Mesendoderm (in vitro differentiated cells): ENCODE measurements around the gene ATF6B. TPM values are rescaled to one million over a fixed set of nuclear protein-coding genes. Genes with fewer than 3 reads are reported as not detected.
"Not testable (repeated sequence)": the region's sequence is repeated elsewhere in the genome, so short reads cannot be mapped to it uniquely, and the experiment has no call there.

Source experiments
- DNase-seq: peaks from one replicate; pipeline ENCODE4 v3.0.0; 2013
- H2AK5ac ChIP-seq: 2 replicates; pipeline ENCODE4 v1.6.1; 2013; ENCODE audit warnings: low read length, inconsistent platforms
- H2BK120ac ChIP-seq: 2 replicates; pipeline ENCODE4 v1.6.1; 2013; ENCODE audit warnings: low read depth, mild to moderate bottlenecking, low read length, moderate library complexity, mixed read lengths
- H2BK15ac ChIP-seq: replicated peaks from 2 replicates; pipeline ENCODE4 v1.6.1; 2013; ENCODE audit warnings: low read depth, mild to moderate bottlenecking, moderate library complexity
- H2BK5ac ChIP-seq: 2 replicates; pipeline ENCODE4 v1.6.1; 2013; ENCODE audit warnings: low read length, inconsistent platforms
- H3K18ac ChIP-seq: 2 replicates; pipeline ENCODE4 v1.6.1; 2013; ENCODE audit warnings: mild to moderate bottlenecking, low read length, mixed read lengths
- H3K23ac ChIP-seq: one replicate; pipeline ENCODE4 v1.6.1; 2013; ENCODE audit warnings: low read length
- H3K27ac ChIP-seq: 2 replicates; pipeline ENCODE4 v1.5.1; 2013; ENCODE audit warnings: low read depth, mild to moderate bottlenecking, inconsistent platforms, low read length, moderate library complexity
- H3K27me3 ChIP-seq: 2 replicates; pipeline ENCODE4 v1.6.1; 2013; ENCODE audit warnings: low read length, control low read depth, mild to moderate bottlenecking, inconsistent platforms; ENCODE audit not compliant: insufficient read depth, poor library complexity
- H3K36me3 ChIP-seq: 2 replicates; pipeline ENCODE4 v1.6.1; 2013; ENCODE audit warnings: low read length, inconsistent platforms; ENCODE audit not compliant: control insufficient read depth, insufficient read depth
- H3K4ac ChIP-seq: one replicate; pipeline ENCODE4 v1.6.1; 2013; ENCODE audit warnings: low read depth, mild to moderate bottlenecking, low read length, moderate library complexity
- H3K4me1 ChIP-seq: 2 replicates; pipeline ENCODE4 v1.6.1; 2013; ENCODE audit warnings: low read depth, low read length, inconsistent platforms; ENCODE audit not compliant: control insufficient read depth
- H3K4me2 ChIP-seq: 2 replicates; pipeline ENCODE4 v1.6.1; 2013; ENCODE audit warnings: low read length
- H3K4me3 ChIP-seq: 2 replicates; pipeline ENCODE4 v1.5.1; 2013; ENCODE audit warnings: mild to moderate bottlenecking, low read length
- H3K56ac ChIP-seq: one replicate; pipeline ENCODE4 v1.6.1; 2013; ENCODE audit warnings: low read length
- H3K79me1 ChIP-seq: 2 replicates; pipeline ENCODE4 v1.6.1; 2013; ENCODE audit warnings: low read length, inconsistent platforms
- H3K79me2 ChIP-seq: 2 replicates; pipeline ENCODE4 v1.6.1; 2013; ENCODE audit warnings: mild to moderate bottlenecking, low read length; ENCODE audit not compliant: control insufficient read depth, insufficient read depth
- H3K9ac ChIP-seq: 2 replicates; pipeline ENCODE4 v1.6.1; 2013; ENCODE audit warnings: low read length, inconsistent platforms
- H4K5ac ChIP-seq: one replicate; pipeline ENCODE4 v1.6.1; 2013; ENCODE audit warnings: low read length
- H4K8ac ChIP-seq: one replicate; pipeline ENCODE4 v1.6.1; 2013; ENCODE audit warnings: low read depth, mild to moderate bottlenecking, control low read depth, low read length, moderate library complexity
- WGBS: extraction: QIAGEN DNeasy Blood & Tissue Kit; methylation state at CpG from one replicate; pipeline ENCODE4 v1.1.7; 2013; ENCODE audit warnings: low lambda C conversion rate, missing lambda C conversion rate; ENCODE audit not compliant: insufficient coverage; ENCODE audit errors: extremely low coverage; 5-methylcytosine and 5-hydroxymethylcytosine counted together
- small RNA-seq: library from polyadenylated mRNA; stranded (forward); fragments of <200 nt; extraction: miRNeasy Mini kit (QIAGEN cat#:217004); gene quantifications from one replicate; pipeline ENCODE3, GENCODE V24; 2013; ENCODE audit not compliant: insufficient read depth

Gene ATF6B

GRCh38 chr6:32069460-32069859, 58.6 kb downstream of the ATF6B start:
- Histone ChIP-seq H3K56ac (no peak overlapping the region), H2BK15ac (no peak overlapping the region), H2BK120ac (no peak overlapping the region), H3K23ac (no peak overlapping the region), H3K4me3 (no peak overlapping the region), H3K79me2 (no peaks in the 10 kb centered on the region), H3K4me1 (no peaks in the 10 kb centered on the region), H3K4me2 (no peak overlapping the region), H3K36me3 (no peaks in the 10 kb centered on the region), H3K9ac (no peak overlapping the region), H3K27me3 (no peaks in the 10 kb centered on the region), H4K5ac (no peak overlapping the region), H2BK5ac (no peak overlapping the region), H2AK5ac (no peak overlapping the region), H4K8ac (no peak overlapping the region), H3K27ac (no peak overlapping the region), H3K18ac (no peak overlapping the region), H3K79me1 (no peaks in the 10 kb centered on the region), H3K4ac (no peak overlapping the region)
- WGBS, result no CpG with 5 or more reads among the region's 17 CpGs
- DNase-seq, result no peak

- WGBS, result no CpG with 5 or more reads among the region's 14 CpGs
- Histone ChIP-seq H4K8ac (no peak overlapping the region), H3K56ac (no peak overlapping the region), H3K27me3 (no peaks in the 10 kb centered on the region), H3K27ac (no peak overlapping the region), H3K4me2 (no peak overlapping the region), H3K23ac (no peak overlapping the region), H2BK5ac (no peak overlapping the region), H3K79me1 (no peaks in the 10 kb centered on the region), H4K5ac (no peak overlapping the region), H3K36me3 (no peaks in the 10 kb centered on the region), H2AK5ac (no peak overlapping the region), H2BK120ac (no peak overlapping the region), H2BK15ac (no peak overlapping the region), H3K18ac (no peak overlapping the region), H3K4me1 (no peaks in the 10 kb centered on the region), H3K79me2 (no peaks in the 10 kb centered on the region), H3K9ac (no peak overlapping the region), H3K4ac (no peak overlapping the region), H3K4me3 (no peak overlapping the region)
- no peak for DNase-seq
Observed at GRCh38 chr6:32068867-32069266, 59.2 kb downstream of the ATF6B start.

GRCh38 chr6:32068315-32068714, 59.7 kb downstream of the ATF6B start:
- H3K9ac ChIP-seq, H3K4me2 ChIP-seq, H3K36me3 ChIP-seq, H3K56ac ChIP-seq, H2AK5ac ChIP-seq, H3K4ac ChIP-seq, H2BK5ac ChIP-seq, H3K4me1 ChIP-seq, H3K4me3 ChIP-seq, H2BK120ac ChIP-seq, H2BK15ac ChIP-seq, DNase-seq, H4K5ac ChIP-seq, H3K23ac ChIP-seq, H3K18ac ChIP-seq, H3K79me2 ChIP-seq, H3K27me3 ChIP-seq, H3K79me1 ChIP-seq, H3K27ac ChIP-seq, H4K8ac ChIP-seq: not testable (repeated sequence)
- WGBS, result no CpG with 5 or more reads among the region's 13 CpGs

GRCh38 chr6:32067521-32067920, 60.5 kb downstream of the ATF6B start:
- no CpG with 5 or more reads among the region's 19 CpGs for WGBS
- H3K56ac ChIP-seq, H2BK120ac ChIP-seq, H3K18ac ChIP-seq, DNase-seq, H3K79me1 ChIP-seq, H4K8ac ChIP-seq, H3K79me2 ChIP-seq, H3K36me3 ChIP-seq, H2BK5ac ChIP-seq, H3K27me3 ChIP-seq, H3K27ac ChIP-seq, H2BK15ac ChIP-seq, H3K4me1 ChIP-seq, H3K9ac ChIP-seq, H2AK5ac ChIP-seq, H3K23ac ChIP-seq, H3K4me2 ChIP-seq, H3K4me3 ChIP-seq, H4K5ac ChIP-seq, H3K4ac ChIP-seq: not testable (repeated sequence)

Small RNA genes within 50 kb of the gene (small RNA-seq; reads per million reads assigned to genes)
- gene RNA5SP206, result not detected
